NCI-H2081 (cell line): ENCODE measurements around the gene OPRM1.
"Not testable (repeated sequence)": the region's sequence is repeated elsewhere in the genome, so short reads cannot be mapped to it uniquely, and the experiment has no call there.

ENCODE experiments used
- DNase-seq, 2 experiments: peaks; one replicate each; lab custom pipeline; 2025; lab: John Stamatoyannopoulos, UW

Gene OPRM1

DNA sequence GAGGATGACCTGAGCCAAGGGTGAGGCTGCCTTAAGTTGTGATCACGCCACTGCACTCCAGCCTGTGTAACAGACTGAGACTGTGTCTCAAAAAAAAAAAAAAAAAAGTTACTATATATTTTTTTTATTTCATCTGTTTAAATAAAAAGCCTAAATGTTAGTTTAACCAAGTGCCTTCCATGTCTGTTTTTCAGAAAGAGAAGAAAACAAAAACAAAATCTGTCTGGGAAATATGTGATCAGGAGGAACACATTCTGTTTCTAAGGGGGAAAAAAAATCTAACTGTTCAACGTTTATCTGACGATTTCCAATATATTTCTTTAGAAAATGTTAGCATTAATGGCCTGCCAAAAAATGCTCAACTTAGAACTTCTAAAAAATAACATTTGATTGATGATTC is 170.5 kb downstream of the OPRM1 start:
- no peak for DNase-seq

DNA sequence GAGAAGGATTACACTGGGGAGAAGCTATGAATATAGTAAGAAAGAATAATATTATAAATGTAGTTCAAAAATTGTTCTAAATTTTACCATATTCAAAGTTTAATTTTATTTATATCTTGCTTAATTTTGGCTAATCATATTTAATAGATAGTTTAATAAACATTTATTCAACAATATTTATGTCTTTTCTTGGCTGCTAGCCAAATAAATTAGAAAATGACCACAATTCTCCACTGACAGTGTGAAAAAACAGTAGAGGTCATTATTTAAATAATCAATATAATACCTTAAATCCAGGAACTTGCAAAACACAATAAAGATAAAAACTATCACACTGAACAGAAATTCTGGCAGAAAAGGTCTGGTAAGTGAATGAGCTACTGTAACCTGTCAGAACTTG is 171.6 kb downstream of the OPRM1 start:
- no peak for DNase-seq

GRCh38 chr6:154213782-154214181 is 174.7 kb downstream of the OPRM1 start:
- no peak for DNase-seq

- DNase-seq = no peak
Measured at GRCh38 chr6:154218301-154218700, 179.3 kb downstream of the OPRM1 start.

DNA sequence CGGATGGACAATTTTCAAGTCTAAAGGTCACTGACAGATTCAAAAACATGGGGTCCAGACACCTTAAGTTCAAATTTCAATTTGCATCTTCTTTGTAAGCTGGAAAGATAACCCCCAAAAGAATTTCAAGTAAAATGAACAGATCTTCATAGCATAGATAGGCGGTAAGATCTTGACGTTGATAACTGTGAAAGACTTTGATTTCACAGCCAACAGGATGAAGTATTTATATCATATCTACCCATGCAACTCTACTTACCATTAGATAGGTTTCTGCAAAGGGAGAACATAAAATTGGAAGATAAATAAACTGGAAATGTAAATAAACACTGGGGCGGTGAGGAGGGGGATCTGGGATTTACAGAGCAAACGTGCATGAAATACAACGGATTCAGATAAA is 179.7 kb downstream of the OPRM1 start:
- no peak for DNase-seq

DNA sequence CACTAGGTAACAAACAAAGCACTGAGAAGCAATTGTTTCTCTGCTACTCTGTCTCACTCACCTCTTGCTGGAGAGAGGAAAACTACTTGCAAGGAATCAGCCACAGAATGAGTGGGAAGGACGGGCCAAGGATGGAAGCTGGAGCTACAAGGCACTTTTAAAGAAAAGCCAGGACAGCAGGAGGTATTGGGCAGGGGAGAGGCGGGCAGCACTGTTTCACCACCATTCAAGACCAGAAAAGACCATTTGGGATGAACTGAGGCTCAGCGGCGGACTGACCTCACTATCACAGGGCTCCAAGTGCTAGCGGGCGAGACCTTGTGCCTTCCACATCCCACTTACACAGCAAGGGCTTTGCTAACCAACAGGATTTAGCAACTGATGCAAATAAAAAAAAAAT is 180.2 kb downstream of the OPRM1 start:
- no peak for DNase-seq

DNA sequence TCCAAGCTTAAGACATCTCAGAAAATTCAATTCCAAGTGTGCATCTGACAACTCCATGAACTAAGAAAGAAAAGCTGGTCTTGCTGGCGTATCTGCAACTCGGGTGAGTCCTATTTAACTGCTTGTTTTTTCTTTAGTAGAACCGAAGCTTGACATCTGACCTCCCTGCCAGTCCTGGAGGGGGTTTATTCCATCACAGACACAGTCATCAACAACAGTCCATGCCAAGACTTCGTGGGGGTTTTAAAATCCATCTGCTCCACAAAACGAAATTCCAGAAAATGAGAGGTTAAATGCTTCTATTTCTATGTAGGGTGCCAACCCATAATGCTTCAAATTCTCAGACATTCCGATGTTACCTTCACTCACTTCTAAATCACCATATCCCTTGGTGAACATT is 183.7 kb downstream of the OPRM1 start:
- no peak for DNase-seq

GRCh38 chr6:154223296-154223695 is 184.3 kb downstream of the OPRM1 start:
- DNase-seq = no peak

DNA sequence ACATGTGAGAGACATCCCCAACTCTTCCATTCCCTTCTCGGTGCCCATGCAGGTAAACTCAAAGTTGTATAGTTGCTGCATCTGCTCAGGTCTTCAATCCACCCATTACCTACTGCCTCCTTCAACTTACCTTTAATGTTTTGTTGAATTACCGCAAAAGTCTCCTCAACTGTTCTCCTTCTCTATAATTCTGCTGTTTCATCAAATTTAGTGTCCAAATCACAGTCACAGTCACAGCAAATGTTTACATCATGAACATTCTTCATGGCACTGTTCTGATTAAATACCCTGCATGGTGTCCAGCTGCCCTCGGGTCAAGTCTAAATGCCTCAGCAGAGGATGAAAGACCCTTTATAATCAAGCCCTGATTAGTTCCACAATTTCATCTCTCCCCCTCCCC is 187.4 kb downstream of the OPRM1 start:
- DNase-seq = no peak

- DNase-seq = no peak
Measured at GRCh38 chr6:154227862-154228520, 189.0 kb downstream of the OPRM1 start.

- DNase-seq = no peak
Measured at GRCh38 chr6:154228521-154228905, 189.5 kb downstream of the OPRM1 start.

GRCh38 chr6:154229786-154230185 is 190.7 kb downstream of the OPRM1 start:
- DNase-seq = no peak

DNA sequence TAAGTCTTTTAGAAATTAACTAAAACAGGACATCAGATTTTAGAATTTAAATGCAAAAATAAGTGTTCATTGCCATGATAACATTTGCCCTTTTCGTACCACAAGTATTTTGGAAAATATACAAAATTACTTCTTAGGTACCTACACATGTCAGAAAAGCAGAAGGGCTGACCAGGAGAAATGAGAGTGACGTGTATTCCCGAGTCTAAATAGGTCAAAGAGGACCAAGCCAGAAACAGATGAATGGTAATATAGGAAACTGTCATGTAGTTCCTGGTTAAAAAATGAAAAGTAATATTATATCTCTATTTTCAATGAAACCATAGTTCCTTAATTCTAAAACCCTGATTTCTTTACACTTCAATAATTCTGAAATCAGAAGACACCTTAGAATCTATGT is 191.4 kb downstream of the OPRM1 start:
- DNase-seq = no peak

GRCh38 chr6:154230910-154231595 is 192.0 kb downstream of the OPRM1 start:
- DNase-seq = no peak

DNA sequence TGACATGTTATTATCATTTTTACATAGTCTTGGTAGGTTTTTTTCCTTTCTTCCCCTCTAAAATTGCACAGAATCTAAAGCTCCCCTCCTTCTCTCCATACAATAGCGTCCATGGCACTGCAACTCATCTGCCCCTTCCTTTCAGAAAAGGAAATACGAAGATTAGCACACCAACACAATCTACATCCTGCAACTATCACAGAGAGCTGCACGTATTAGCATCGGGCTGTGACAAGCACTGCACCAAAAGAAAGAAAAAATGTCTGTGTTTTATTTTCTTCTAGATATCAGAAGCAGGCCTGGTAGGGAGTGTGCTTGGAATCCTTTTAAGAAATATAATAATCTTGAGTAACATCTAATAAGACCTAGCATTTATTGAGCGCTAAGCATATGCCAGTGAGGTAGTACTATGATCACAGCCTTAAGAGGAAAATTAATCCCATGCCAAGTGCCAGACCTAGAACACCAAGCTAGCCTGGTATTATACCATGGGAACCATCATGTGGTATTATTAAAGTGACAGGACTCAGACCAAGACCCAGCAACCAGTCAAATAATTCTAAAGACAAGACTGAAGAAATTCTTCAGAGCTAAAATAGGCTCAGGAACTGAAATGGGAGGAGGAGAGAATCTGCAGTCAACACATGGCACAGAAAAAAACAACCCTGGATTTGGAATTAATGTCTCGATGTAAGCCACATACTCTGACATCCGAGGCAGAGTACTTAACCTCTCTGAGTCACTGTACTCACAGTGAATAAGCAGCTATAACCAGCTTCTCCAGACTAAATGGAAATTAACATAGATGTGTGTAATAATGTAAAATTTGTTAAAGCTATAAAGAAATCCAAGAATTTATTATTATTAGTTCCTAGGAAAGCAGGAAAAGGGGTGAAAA is 193.2 kb downstream of the OPRM1 start:
- no peak for DNase-seq

- no peak for DNase-seq
Measured at GRCh38 chr6:154233383-154233782, 194.3 kb downstream of the OPRM1 start.

DNA sequence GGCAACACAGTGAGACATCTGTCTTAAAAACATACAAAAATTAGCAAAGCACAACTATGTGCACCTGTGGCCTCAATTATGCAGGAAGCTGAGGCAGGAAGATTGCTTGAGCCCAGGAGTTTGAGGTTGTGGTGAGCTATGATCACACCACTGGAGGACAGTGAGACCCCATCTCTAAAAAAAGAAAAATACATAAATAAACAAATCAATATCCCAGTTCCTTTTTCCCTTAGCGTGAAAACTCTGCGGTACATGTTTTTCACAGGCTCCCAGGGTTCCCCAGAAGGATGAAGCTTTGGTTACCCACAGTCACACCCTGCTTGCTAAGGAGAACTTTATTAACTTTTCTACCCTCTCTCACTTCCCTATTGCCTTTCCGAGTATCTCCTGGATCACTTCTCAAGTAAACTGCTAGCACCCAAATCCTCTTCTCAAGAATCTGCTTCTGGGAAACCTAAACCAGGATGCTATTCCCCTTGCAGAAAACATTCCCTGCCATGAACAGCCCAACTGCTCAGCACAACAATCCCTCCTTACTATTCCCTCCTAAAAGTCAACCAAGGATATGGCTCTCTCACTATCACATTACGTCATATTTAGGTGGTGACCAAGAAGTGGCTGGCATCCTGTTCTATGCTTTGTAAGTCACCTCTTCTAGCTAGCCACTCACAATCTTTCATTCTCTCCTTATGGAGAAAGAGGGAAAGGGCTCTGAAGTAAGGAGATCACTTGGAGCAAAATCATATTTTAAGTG is 195.2 kb downstream of the OPRM1 start:
- no peak for DNase-seq

GRCh38 chr6:154236646-154237301 is 197.7 kb downstream of the OPRM1 start:
- DNase-seq = no peak

DNA sequence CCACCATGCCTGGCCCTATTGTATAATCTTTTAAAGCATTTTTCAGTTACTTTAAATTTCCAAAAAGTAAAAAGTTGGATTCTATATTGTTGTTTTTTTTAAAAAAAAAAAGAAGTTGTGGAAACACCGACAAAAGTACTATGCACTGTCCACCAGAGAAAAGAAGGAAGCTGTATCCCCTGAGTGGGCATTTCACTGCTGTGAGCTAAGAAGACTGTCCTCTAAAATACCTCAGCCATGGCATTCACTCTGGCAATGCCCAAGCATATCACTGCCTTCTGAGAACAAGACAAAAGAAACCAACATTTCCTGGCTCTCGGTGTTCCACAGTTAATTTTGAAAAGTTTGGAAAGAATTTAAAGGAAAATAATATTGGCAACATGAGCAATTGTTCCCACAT is 199.8 kb downstream of the OPRM1 start:
- DNase-seq = no peak

DNA sequence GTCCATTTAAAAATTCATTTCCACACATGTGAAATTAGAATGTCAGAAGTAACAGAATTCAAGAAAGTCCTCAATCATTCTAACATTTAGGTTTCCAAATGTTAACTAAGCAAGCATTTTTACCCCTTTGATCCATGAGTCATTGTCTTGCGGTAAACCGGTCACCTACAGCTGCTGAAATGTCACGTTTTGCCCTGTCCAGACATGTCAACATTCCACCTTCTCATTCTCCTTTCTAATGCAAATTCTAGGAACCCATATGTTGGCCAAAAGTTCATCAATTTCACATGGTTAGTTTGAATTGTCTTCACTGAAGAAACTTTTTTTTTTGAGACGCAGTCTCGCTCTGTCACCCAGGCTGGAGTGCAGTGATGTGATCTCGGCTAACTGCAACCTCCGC is 200.4 kb downstream of the OPRM1 start:
- DNase-seq = no peak

DNA sequence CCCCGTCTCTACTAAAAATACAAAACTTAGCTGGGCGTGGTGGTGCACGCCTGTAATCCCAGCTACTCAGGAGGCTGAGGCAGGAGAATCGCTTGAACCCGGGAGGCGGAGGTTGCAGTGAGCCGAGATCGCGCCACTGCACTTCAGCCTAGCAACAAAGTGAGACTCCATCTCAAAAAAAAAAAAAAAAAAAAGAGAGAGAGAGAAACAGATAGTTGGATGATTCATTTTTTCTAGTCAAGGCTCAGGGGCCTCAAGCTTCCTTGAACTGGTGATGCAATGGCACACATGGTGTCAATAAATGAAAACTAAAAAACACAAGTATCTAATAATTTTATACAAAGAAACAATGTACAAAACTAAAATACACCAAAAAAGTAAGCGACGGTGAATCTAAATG is 202.0 kb downstream of the OPRM1 start:
- DNase-seq = not testable (repeated sequence)

DNA sequence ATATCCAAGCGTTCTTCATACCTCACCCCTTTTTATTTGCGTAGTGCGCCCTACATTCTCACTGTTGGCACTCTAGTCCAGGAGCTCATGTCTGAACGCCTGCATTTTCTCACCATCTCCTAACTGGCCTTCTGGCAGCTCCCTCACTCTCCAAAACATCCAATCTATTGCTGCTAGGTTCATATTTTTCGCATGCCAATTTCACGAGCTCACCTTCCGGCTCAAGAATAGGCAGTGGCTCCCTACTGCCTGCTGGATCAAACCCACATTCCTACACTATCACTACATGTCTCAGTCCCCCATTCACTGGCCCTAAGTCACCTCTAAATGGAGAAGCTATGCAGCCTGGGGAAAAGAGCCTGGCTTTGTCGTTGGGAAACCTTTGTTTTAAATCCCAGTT is 202.5 kb downstream of the OPRM1 start:
- DNase-seq = no peak
